Neural cell (in vitro differentiated cells): Measurements from ENCODE around the gene DACH1. TPM values are rescaled to one million over a fixed set of nuclear protein-coding genes. Genes with fewer than 3 reads are reported as not detected.

Experiments used
- H2AFZ ChIP-seq: fragments of 200-600, 300-800 bp; sonication (generic), shearing (Covaris generic); 2 replicates; pipeline ENCODE4 v1.6.0; 2014; ENCODE audit warnings: low read depth, mild to moderate bottlenecking, antibody characterized with exemption, low read length, moderate library complexity
- H3F3A ChIP-seq: fragments of 200-600 bp; shearing (Covaris generic); 2 replicates; pipeline ENCODE4 v1.6.1; 2016; ENCODE audit warnings: mild to moderate bottlenecking, moderate library complexity, mixed read lengths, antibody characterized with exemption, low read length; ENCODE audit not compliant: insufficient read depth, poor library complexity, severe bottlenecking
- H3K27ac ChIP-seq: fragments of 200-600, 300-800 bp; sonication (generic), shearing (Covaris generic); 2 replicates; pipeline ENCODE4 v1.5.1; 2014; ENCODE audit warnings: mild to moderate bottlenecking, low read length, moderate library complexity
- H3K27me3 ChIP-seq: fragments of 300-800, 200-600 bp; sonication (generic), shearing (Covaris generic); 2 replicates; pipeline ENCODE4 v1.6.0; 2014; ENCODE audit warnings: mild to moderate bottlenecking, low read depth, low read length, moderate library complexity; ENCODE audit not compliant: insufficient read depth
- H3K36me3 ChIP-seq: fragments of 300-800, 200-600 bp; sonication (generic), shearing (Covaris generic); 2 replicates; pipeline ENCODE4 v1.5.1; 2014; ENCODE audit warnings: mild to moderate bottlenecking, antibody characterized with exemption, low read length, moderate library complexity; ENCODE audit not compliant: insufficient read depth
- H3K4me2 ChIP-seq: fragments of 300-800, 200-600 bp; sonication (generic), shearing (Covaris generic); 2 replicates; pipeline ENCODE4 v1.6.0; 2014; ENCODE audit warnings: mild to moderate bottlenecking, low read length
- H3K4me3 ChIP-seq: fragments of 300-800, 200-600 bp; sonication (generic), shearing (Covaris generic); 2 replicates; pipeline ENCODE4 v1.5.1; 2014; ENCODE audit warnings: mild to moderate bottlenecking, low read length, moderate library complexity
- H3K79me2 ChIP-seq: fragments of 200-600 bp; shearing (Covaris generic); replicated peaks from 2 replicates; pipeline ENCODE4 v1.6.0; 2014; ENCODE audit warnings: mild to moderate bottlenecking, low read length, moderate library complexity; ENCODE audit not compliant: insufficient read depth
- H3K9ac ChIP-seq: fragments of 300-800, 200-600 bp; sonication (generic), shearing (Covaris generic); 2 replicates; pipeline ENCODE4 v1.6.1; 2016; ENCODE audit warnings: mild to moderate bottlenecking, low read length, mixed read lengths
- H3K9me2 ChIP-seq: fragments of 200-600 bp; shearing (Covaris generic); 2 replicates; pipeline ENCODE4 v1.6.1; 2016; ENCODE audit warnings: mild to moderate bottlenecking, low read length, mixed read lengths; ENCODE audit not compliant: insufficient read depth
- H3K9me3 ChIP-seq: fragments of 200-600, 300-800 bp; sonication (generic), shearing (Covaris generic); 2 replicates; pipeline ENCODE4 v1.6.1; 2016; ENCODE audit warnings: mild to moderate bottlenecking, mixed run types, low read length, moderate library complexity, mixed read lengths
- H4K20me1 ChIP-seq: fragments of 200-600 bp; shearing (Covaris generic); 2 replicates; pipeline ENCODE4 v1.6.1; 2016; ENCODE audit warnings: mild to moderate bottlenecking, mixed run types; ENCODE audit not compliant: insufficient read depth
- EP300 ChIP-seq: fragments of 450-650 bp; conservative IDR thresholded peaks from 2 replicates; pipeline ENCODE4 v1.6.1; 2014; ENCODE audit warnings: antibody characterized with exemption, mild to moderate bottlenecking, moderate library complexity; ENCODE audit not compliant: poor library complexity, severe bottlenecking
- EZH2 ChIP-seq: fragments of 200-600, 300-800 bp; shearing (Covaris generic), sonication (generic); IDR thresholded peaks from 2 replicates; pipeline ENCODE4 v1.6.1; 2014; ENCODE audit warnings: antibody characterized with exemption, low read length, borderline replicate concordance, mild to moderate bottlenecking; ENCODE audit not compliant: insufficient read depth, poor library complexity, severe bottlenecking
- MXI1 ChIP-seq: fragments of 450-650 bp; conservative IDR thresholded peaks from 2 replicates; pipeline ENCODE4 v1.6.1; 2014; ENCODE audit warnings: antibody characterized with exemption, mild to moderate bottlenecking; ENCODE audit not compliant: poor library complexity, severe bottlenecking
- POLR2AphosphoS5 ChIP-seq: IDR thresholded peaks from 2 replicates; pipeline ENCODE4 v1.6.1; 2012
- RAD21 ChIP-seq: fragments of 450-650 bp; conservative IDR thresholded peaks from 2 replicates; pipeline ENCODE4 v1.6.1; 2014; ENCODE audit warnings: antibody characterized with exemption, mild to moderate bottlenecking, moderate library complexity
- REST ChIP-seq: IDR thresholded peaks from 2 replicates; pipeline ENCODE4 v1.6.1; 2012; ENCODE audit warnings: borderline replicate concordance
- SMC3 ChIP-seq: fragments of 450-650 bp; conservative IDR thresholded peaks from 2 replicates; pipeline ENCODE4 v1.6.1; 2014; ENCODE audit warnings: antibody characterized with exemption, mild to moderate bottlenecking, moderate library complexity; ENCODE audit not compliant: poor library complexity
- TAF1 ChIP-seq: IDR thresholded peaks from 2 replicates; pipeline ENCODE4 v1.6.1; 2012; ENCODE audit warnings: low read depth
- polyA plus RNA-seq: library from polyadenylated mRNA; depleted of rRNA; stranded (reverse); fragments of >200 nt; gene quantifications from 2 replicates; pipeline ENCODE4 v1.2.3, GENCODE V29; 2014
- TF ChIP-seq, protein P1 (sequence below): fragments of 450-650 bp; IDR thresholded peaks from 2 replicates; pipeline ENCODE4 v1.5.1; 2014; ENCODE audit warnings: antibody characterized with exemption, mild to moderate bottlenecking, moderate library complexity; ENCODE audit not compliant: poor library complexity, severe bottlenecking

The DACH1 gene
- polyA plus RNA-seq, 1 donor from 2014 or later: 20.0 TPM

DNA sequence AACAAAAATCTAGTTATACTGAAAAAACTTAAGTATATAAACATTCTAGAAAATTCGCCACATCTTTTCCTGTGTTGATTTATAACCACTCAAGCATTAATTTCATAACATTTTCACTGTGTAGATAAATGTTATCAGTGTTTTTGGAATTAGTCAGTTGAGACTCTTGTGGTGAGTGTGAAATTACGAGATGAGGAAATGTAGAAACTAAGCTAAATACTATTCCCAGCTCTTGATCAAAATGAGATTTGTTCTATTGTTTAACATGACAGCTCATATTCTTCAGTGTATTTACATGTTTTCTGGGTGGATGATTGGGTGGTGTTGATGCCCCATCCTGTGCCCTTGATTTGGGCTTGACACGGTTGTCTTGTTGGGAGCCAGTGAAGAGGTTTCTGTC, 406.8 kb downstream of the DACH1 start:
- no peaks in the 10 kb centered on the region for H3F3A ChIP-seq
- TF ChIP-seq MXI1 (no peak), EZH2 (no peak), SMC3 (no peak), POLR2AphosphoS5 (no peak), REST (no peak), TAF1 (no peak), RAD21 (no peak), EP300 (no peak)
- TF ChIP-seq, protein P1, sequence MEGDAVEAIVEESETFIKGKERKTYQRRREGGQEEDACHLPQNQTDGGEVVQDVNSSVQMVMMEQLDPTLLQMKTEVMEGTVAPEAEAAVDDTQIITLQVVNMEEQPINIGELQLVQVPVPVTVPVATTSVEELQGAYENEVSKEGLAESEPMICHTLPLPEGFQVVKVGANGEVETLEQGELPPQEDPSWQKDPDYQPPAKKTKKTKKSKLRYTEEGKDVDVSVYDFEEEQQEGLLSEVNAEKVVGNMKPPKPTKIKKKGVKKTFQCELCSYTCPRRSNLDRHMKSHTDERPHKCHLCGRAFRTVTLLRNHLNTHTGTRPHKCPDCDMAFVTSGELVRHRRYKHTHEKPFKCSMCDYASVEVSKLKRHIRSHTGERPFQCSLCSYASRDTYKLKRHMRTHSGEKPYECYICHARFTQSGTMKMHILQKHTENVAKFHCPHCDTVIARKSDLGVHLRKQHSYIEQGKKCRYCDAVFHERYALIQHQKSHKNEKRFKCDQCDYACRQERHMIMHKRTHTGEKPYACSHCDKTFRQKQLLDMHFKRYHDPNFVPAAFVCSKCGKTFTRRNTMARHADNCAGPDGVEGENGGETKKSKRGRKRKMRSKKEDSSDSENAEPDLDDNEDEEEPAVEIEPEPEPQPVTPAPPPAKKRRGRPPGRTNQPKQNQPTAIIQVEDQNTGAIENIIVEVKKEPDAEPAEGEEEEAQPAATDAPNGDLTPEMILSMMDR: no peak

DNA sequence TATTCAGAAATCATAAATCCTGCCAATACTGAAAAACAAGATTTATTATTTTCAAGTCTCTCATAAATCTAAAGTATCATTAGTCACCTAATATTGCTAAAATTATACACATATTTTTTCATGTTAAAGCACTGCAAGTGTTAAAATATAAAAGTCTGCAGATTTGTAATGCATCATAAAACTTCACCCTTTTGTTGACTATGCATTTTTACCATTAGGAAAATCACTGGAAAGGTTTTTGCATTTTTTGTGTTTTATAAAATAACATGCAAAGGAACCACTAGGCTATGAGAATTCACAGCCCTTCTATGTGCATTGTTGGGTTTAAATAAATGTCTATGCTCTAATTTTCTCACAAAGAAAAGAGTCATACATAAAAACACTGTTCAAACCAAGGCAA, 407.3 kb downstream of the DACH1 start:
- H3K36me3 ChIP-seq: no peaks in the 10 kb centered on the region
- H3K79me2 ChIP-seq: no peaks in the 10 kb centered on the region
- H3K4me2 ChIP-seq: no peak overlapping the region
- H3K9me3 ChIP-seq: no peaks in the 10 kb centered on the region
- no peak overlapping the region for H3K27ac ChIP-seq
- no peaks in the 10 kb centered on the region for H4K20me1 ChIP-seq
- no peak overlapping the region for H3K4me3 ChIP-seq
- no peaks in the 10 kb centered on the region for H3F3A ChIP-seq
- no peak overlapping the region for H2AFZ ChIP-seq
- H3K9ac ChIP-seq: no peak overlapping the region
- no peaks in the 10 kb centered on the region for H3K9me2 ChIP-seq
- no peaks in the 10 kb centered on the region for H3K27me3 ChIP-seq
- TF ChIP-seq MXI1 (no peak), RAD21 (no peak)

More for the DNA sequence above, 406.8 kb downstream of the DACH1 start:
- Histone ChIP-seq H3K4me3 (no peak overlapping the region), H3K9ac (no peak overlapping the region), H3K36me3 (no peaks in the 10 kb centered on the region), H3K27ac (no peak overlapping the region), H3K27me3 (no peaks in the 10 kb centered on the region), H3K79me2 (no peaks in the 10 kb centered on the region), H3K9me3 (no peaks in the 10 kb centered on the region), H2AFZ (no peak overlapping the region), H3K4me2 (no peak overlapping the region), H4K20me1 (no peaks in the 10 kb centered on the region), H3K9me2 (no peaks in the 10 kb centered on the region)

DNA sequence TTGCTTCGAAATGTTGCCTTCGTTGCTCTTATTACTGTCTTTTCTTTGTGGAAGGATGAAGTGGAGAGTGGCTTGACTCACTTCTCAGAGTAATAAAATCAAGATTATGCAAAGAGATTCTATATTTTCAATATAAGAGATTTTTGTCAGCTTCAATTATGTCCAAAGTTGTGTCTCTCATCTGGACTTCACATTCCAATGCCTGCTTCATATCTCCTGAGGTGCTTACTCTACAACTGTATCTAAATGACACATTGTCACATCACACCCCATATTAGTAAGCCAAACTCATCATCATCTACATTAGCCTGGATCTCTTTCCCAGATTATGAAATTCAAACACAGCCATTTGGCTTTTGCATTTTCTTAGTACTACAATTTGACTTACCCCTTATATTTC, 409.4 kb downstream of the DACH1 start:
- TF ChIP-seq POLR2AphosphoS5: no peak
- TF ChIP-seq EP300: no peak
- TF ChIP-seq RAD21: no peak
- TF ChIP-seq, protein P1: no peak
- no peak for TF ChIP-seq EZH2
- TF ChIP-seq SMC3: no peak
- no peak for TF ChIP-seq REST
- no peaks in the 10 kb centered on the region for H3K9me2 ChIP-seq
- no peak overlapping the region for H3K4me3 ChIP-seq
- H3K9ac ChIP-seq: no peak overlapping the region
- H3F3A ChIP-seq: no peaks in the 10 kb centered on the region
- no peaks in the 10 kb centered on the region for H3K27me3 ChIP-seq
- no peaks in the 10 kb centered on the region for H4K20me1 ChIP-seq
- no peaks in the 10 kb centered on the region for H3K36me3 ChIP-seq
- no peak overlapping the region for H3K4me2 ChIP-seq
- H3K79me2 ChIP-seq: no peaks in the 10 kb centered on the region
- H3K27ac ChIP-seq: no peak overlapping the region
- no peak overlapping the region for H2AFZ ChIP-seq
- H3K9me3 ChIP-seq: no peaks in the 10 kb centered on the region
